Measurements from ENCODE around the gene KRTAP2-3.

Gene KRTAP2-3

DNA sequence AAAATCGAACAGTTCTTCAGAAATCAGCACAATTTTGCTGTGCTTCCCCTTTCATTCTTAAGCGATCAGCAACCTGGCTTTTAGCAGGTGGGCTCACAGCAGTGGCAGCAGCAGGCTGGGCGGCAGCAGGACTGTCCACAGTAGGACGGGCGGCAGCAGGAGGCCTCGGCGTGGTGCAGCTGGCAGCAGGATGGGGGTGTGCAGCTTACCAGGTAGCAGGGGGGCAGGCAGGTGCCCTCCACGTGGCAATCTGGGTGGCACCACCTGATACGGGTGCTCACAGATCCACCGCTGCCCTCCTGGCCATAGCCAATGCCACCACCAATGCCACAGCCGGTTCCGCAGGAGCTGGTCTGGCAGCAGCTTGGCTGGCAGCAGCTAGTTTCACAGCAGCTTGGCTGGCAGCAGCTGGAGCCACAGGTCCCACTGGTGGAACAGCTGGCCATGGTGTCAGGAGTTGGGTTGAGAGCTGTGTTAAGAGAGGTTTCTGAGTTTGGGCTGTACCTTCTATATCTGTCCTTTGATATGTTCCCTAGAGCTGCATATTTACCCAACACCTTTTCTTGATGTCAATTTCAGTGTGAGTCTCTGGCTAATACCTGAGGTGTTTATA lies 30.2 kb downstream of the KRTAP2-3 start, which contains the start of gene KRTAP1-4:
Gene KRTAP1-4, minus strand, starts transcription at position 563 of the 613 bp plus-strand sequence. Its CDS starts 117 bp downstream, at position 446.
- H3K4me3 ChIP-seq (ENCODE audit: low read length): no peak within 1 kb of the TSS

DNA sequence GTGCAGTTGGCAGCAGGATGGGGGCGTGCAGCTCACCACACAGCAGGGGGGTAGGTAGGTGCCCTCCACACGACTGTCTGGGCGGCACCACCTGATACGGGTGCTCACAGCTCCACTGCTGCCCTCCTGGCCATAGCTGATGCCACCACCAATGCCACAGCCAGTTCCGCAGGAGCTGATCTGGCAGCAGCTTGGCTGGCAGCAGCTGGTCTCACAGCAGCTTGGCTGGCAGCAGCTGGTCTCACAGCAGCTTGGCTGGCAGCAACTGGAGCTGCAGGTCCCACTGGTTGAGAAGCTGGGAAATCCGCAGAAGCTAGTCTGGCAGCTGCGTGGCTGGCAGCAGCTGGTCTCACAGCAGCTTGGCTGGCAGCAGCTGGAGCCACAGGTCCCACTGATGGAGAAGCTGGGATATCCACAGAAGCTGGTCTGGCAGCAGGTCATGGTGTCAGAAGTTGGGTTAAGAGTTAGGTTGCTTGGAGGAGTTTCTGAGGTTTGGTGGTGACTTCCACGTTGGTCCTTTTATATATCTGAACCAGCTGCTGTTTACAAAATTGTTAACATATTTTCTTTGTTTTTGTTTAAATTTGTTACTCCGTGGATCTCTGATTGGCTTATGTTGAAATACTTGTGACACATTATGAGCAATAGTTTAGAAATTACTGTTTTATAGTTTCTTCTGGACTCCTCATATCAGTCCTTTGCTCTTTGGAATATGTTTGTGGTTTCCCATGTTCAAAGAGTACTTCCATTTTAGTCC lies 33.0 kb downstream of the KRTAP2-3 start, which contains the start of gene KRTAP1-5:
Gene KRTAP1-5, minus strand, starts transcription at position 494 of the 757 bp plus-strand sequence. Its CDS starts 53 bp downstream, at position 441.
- H3K4me3 ChIP-seq (ENCODE audit: low read length): no peak within 1 kb of the TSS
- DNase-seq (ENCODE audit: low read depth): peak; percentile 95
- TF ChIP-seq, protein P1, sequence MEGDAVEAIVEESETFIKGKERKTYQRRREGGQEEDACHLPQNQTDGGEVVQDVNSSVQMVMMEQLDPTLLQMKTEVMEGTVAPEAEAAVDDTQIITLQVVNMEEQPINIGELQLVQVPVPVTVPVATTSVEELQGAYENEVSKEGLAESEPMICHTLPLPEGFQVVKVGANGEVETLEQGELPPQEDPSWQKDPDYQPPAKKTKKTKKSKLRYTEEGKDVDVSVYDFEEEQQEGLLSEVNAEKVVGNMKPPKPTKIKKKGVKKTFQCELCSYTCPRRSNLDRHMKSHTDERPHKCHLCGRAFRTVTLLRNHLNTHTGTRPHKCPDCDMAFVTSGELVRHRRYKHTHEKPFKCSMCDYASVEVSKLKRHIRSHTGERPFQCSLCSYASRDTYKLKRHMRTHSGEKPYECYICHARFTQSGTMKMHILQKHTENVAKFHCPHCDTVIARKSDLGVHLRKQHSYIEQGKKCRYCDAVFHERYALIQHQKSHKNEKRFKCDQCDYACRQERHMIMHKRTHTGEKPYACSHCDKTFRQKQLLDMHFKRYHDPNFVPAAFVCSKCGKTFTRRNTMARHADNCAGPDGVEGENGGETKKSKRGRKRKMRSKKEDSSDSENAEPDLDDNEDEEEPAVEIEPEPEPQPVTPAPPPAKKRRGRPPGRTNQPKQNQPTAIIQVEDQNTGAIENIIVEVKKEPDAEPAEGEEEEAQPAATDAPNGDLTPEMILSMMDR (conservative IDR thresholded peaks at IDR 0.05; ENCODE audit: low read length): no peak

More for the DNA sequence above, 30.2 kb downstream of the KRTAP2-3 start, which contains the start of gene KRTAP1-4:
- DNase-seq (ENCODE audit: low read depth): no peak
- TF ChIP-seq, protein P1 (conservative IDR thresholded peaks at IDR 0.05; ENCODE audit: low read length): no peak

DNA sequence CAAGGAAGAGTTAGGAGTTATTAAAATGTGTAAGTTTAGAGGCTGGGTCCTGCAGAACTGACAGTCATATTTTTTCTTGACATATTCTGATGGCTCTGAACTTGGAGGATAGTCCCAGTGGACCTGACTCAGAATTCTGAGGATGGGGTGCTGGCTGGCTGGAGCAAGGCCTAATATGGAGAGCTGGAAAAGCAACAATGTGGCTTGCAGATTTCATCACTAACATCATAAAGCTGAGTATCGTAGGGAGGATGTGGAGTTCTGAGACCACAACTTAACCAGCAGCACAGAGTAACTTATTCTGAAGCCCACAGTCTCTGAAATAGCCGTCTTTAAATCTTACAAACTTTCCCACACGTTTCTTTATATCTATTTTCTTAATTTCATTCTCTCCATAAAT lies 35.2 kb downstream of the KRTAP2-3 start:
- no peak overlapping the region for H3K4me3 ChIP-seq (ENCODE audit: low read length)
- peak; percentile 63 for DNase-seq (ENCODE audit: low read depth)
- TF ChIP-seq, protein P1 (conservative IDR thresholded peaks at IDR 0.05; ENCODE audit: low read length): no peak

DNA sequence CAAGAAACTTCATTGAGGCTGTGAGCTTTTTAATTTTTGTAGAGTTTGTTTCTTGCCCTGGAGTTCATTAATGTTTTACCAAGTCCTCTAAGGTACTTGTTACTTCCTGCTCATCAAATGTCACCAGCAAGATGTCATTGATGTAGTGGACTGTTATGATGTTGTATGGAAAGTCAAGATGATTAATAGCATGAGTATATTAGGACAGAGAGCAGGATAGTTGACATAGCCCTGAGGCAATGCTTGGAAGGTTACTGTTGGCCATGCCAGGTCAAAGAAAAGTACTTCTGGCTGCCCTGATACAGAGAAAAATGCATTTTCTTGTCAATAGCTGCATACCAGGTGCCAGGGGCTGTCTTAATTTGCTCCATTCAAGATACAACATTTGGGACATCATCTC lies 39.6 kb downstream of the KRTAP2-3 start:
- TF ChIP-seq, protein P1 (conservative IDR thresholded peaks at IDR 0.05; ENCODE audit: low read length): no peak
- no peak for DNase-seq (ENCODE audit: low read depth)
- no peak overlapping the region for H3K4me3 ChIP-seq (ENCODE audit: low read length)

DNA sequence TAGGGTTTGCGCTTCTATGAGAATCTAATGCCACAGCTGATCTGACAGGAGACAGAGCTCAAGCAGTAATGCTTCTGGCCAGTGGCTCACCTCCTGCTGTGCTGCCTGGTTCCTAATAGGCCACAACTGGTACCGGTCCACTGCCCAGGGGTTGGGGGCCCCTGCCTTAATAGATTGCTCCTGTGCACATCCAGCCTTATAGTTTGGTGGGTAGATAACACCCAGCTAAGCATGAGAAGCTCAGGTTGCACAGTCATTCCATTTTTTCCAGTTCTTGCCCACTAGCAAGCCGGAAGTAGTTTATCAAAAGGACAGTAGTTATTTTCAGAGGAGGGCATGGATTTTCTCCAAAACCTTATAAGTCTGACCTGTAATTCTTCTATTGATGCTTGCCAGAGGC lies 40.5 kb downstream of the KRTAP2-3 start:
- H3K4me3 ChIP-seq (ENCODE audit: low read length): no peak overlapping the region
- DNase-seq (ENCODE audit: low read depth): no peak
- TF ChIP-seq, protein P1 (conservative IDR thresholded peaks at IDR 0.05; ENCODE audit: low read length): no peak

DNA sequence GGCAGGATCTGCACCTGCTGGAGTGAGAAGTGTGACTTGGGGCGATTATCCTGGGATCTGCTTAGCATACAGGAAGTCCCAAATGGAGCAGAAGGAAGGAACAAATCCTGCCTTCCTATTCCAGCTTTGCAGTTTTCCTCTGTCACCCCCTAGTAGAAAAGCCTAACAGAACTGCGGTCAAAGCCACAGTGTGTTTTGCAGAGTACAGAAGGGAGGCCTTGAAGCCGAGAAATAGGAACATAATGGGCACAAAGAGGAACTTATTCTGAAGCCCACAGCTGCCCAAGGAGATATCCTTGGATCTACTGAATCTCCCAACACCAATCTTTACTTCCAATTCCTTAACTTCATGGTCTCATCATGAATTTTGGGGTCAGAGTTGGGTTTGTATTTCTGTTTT lies 41.4 kb downstream of the KRTAP2-3 start:
- no peak for DNase-seq (ENCODE audit: low read depth)
- no peak overlapping the region for H3K4me3 ChIP-seq (ENCODE audit: low read length)
- TF ChIP-seq, protein P1 (conservative IDR thresholded peaks at IDR 0.05; ENCODE audit: low read length): no peak

All from AG10803 (cell line).